Liver (tissue), 9 donors: Measurements from ENCODE around the gene SNX13. TPM values are rescaled to one million over a fixed set of nuclear protein-coding genes. Genes with fewer than 3 reads are reported as not detected.

Source experiments
- DNase-seq: peaks from one replicate; pipeline ENCODE4 v3.0.0-alpha.2; 2017; ENCODE audit warnings: low spot score
- H3K27ac ChIP-seq, 2 donors: one replicate each; pipeline ENCODE4 v1.7.0; 2013; ENCODE audit warnings: inconsistent platforms in 2 of 2, low read length in 2 of 2, control low read depth in 1 of 2, low read depth in 1 of 2, mild to moderate bottlenecking in 1 of 2
- H3K27me3 ChIP-seq, 4 donors: one replicate each; pipeline versions ENCODE4 v1.6.1 to v1.7.0; 2013; ENCODE audit warnings: low read length in 3 of 4, inconsistent platforms in 1 of 4, mild to moderate bottlenecking in 1 of 4, moderate library complexity in 1 of 4; ENCODE audit not compliant: control insufficient read depth in 4 of 4, insufficient read depth in 4 of 4
- H3K36me3 ChIP-seq, 4 donors: one replicate each; pipeline versions ENCODE4 v1.6.1 to v1.7.0; 2013; ENCODE audit warnings: low read length in 3 of 4, mild to moderate bottlenecking in 3 of 4, low read depth in 1 of 4, moderate library complexity in 1 of 4; ENCODE audit not compliant: control insufficient read depth in 4 of 4, insufficient read depth in 3 of 4
- H3K4me1 ChIP-seq, 4 donors: one replicate each; pipeline versions ENCODE4 v1.6.1 to v1.7.0; 2013; ENCODE audit warnings: low read length in 3 of 4, mild to moderate bottlenecking in 3 of 4, moderate library complexity in 1 of 4; ENCODE audit not compliant: control insufficient read depth in 4 of 4, insufficient read depth in 4 of 4
- H3K4me3 ChIP-seq, 3 donors: one replicate each; pipeline versions ENCODE4 v1.6.1 to v1.7.0; 2013; ENCODE audit warnings: low read length in 3 of 3, control low read depth in 1 of 3, low read depth in 1 of 3, mild to moderate bottlenecking in 1 of 3
- H3K9ac ChIP-seq, 2 donors: one replicate each; pipeline ENCODE4 v1.7.0; 2013; ENCODE audit warnings: low read length in 2 of 2, mild to moderate bottlenecking in 2 of 2, moderate library complexity in 2 of 2, control low read depth in 1 of 2, low read depth in 1 of 2
- H3K9me3 ChIP-seq, 4 donors: one replicate each; pipeline versions ENCODE4 v1.6.1 to v1.7.0; 2013; ENCODE audit warnings: low read length in 3 of 4; ENCODE audit not compliant: control insufficient read depth in 4 of 4
- EGR1 ChIP-seq, 2 donors: IDR thresholded peaks; 2 replicates each; pipeline ENCODE4 v1.6.1; 2016 to 2018; ENCODE audit warnings: antibody characterized with exemption in 2 of 2, low read depth in 2 of 2
- FOXA1 ChIP-seq: IDR thresholded peaks from 2 replicates; pipeline ENCODE4 v1.6.1; 2016; ENCODE audit warnings: antibody characterized with exemption
- FOXA2 ChIP-seq: IDR thresholded peaks from 2 replicates; pipeline ENCODE4 v1.6.1; 2016; ENCODE audit warnings: antibody characterized with exemption
- GABPA ChIP-seq, 2 donors: IDR thresholded peaks in 1 of 2; conservative IDR thresholded peaks in 1 of 2; 2 replicates each; pipeline ENCODE4 v1.6.1; 2016; ENCODE audit warnings: antibody characterized with exemption in 2 of 2, mild to moderate bottlenecking in 1 of 2, moderate library complexity in 1 of 2
- HNF4A ChIP-seq, 2 donors: conservative IDR thresholded peaks; 2 replicates each; pipeline ENCODE4 v1.6.1; 2016; ENCODE audit warnings: antibody characterized with exemption in 2 of 2, mild to moderate bottlenecking in 2 of 2
- HNF4G ChIP-seq: IDR thresholded peaks from 2 replicates; pipeline ENCODE4 v1.6.1; 2016; ENCODE audit warnings: antibody characterized with exemption
- JUND ChIP-seq, 2 donors: IDR thresholded peaks; 2 replicates each; pipeline ENCODE4 v1.6.1; 2016; ENCODE audit warnings: antibody characterized with exemption in 2 of 2
- NR2F2 ChIP-seq: IDR thresholded peaks from 2 replicates; pipeline ENCODE4 v1.6.1; 2016; ENCODE audit warnings: antibody characterized with exemption
- RAD21 ChIP-seq, 2 donors: IDR thresholded peaks; 2 replicates each; pipeline ENCODE4 v1.6.1; 2016; ENCODE audit warnings: antibody characterized with exemption in 2 of 2, mild to moderate bottlenecking in 2 of 2
- RXRA ChIP-seq, 2 donors: IDR thresholded peaks; 2 replicates each; pipeline ENCODE4 v1.6.1; 2017 to 2018; ENCODE audit warnings: antibody characterized with exemption in 2 of 2, mild to moderate bottlenecking in 1 of 2
- SP1 ChIP-seq: IDR thresholded peaks from 2 replicates; pipeline ENCODE4 v1.6.1; 2018; ENCODE audit warnings: antibody characterized with exemption, mild to moderate bottlenecking
- TAF1 ChIP-seq: conservative IDR thresholded peaks from 2 replicates; pipeline ENCODE4 v1.6.1; 2016; ENCODE audit warnings: antibody characterized with exemption, mild to moderate bottlenecking
- YY1 ChIP-seq: IDR thresholded peaks from 2 replicates; pipeline ENCODE4 v1.6.1; 2016; ENCODE audit warnings: antibody characterized with exemption, mild to moderate bottlenecking
- WGBS: extraction: QIAGEN DNeasy Blood & Tissue Kit; methylation state at CpG from one replicate; pipeline ENCODE4 v1.1.7; 2013; 5-methylcytosine and 5-hydroxymethylcytosine counted together
- polyA plus RNA-seq, 2 donors: library from polyadenylated mRNA; stranded (reverse) in 1 of 2; unstranded in 1 of 2; fragments of 200-250 nt in 1 of 2; fragments of >200 nt in 1 of 2; fragmentation: Nextera tagmentation in 1 of 2; extraction: Ambion mirVana in 1 of 2; gene quantifications; one replicate each; pipeline versions ENCODE4 v1.2.1 to v1.2.3, GENCODE V29; 2013 to 2015
- total RNA-seq, 2 donors: library from RNA; depleted of rRNA; stranded (reverse); fragments of >200 nt; gene quantifications; one replicate each; pipeline ENCODE4 v1.2.3, GENCODE V29; 2014
- TF ChIP-seq, protein P1 (sequence below): fragments of 150-350 bp; IDR thresholded peaks from 2 replicates; pipeline ENCODE4 v1.5.1; 2017; ENCODE audit warnings: improper control_type of control experiment, low read depth, low read length; ENCODE audit not compliant: missing input control
- TF ChIP-seq, protein P2 (sequence below): IDR thresholded peaks from 2 replicates; pipeline ENCODE4 v1.6.1; 2016; ENCODE audit warnings: antibody characterized with exemption
- TF ChIP-seq, protein P3 (sequence below): IDR thresholded peaks from 2 replicates; pipeline ENCODE4 v1.6.1; 2016; ENCODE audit warnings: antibody characterized with exemption, mild to moderate bottlenecking
- TF ChIP-seq, protein P4 (sequence below): IDR thresholded peaks from 2 replicates; pipeline ENCODE4 v1.6.1; 2016; ENCODE audit warnings: antibody characterized with exemption
- TF ChIP-seq, protein P5 (sequence below): IDR thresholded peaks from 2 replicates; pipeline ENCODE4 v1.6.1; 2016; ENCODE audit warnings: antibody characterized with exemption
- donor health status: healthy.
- donor health status: healthy.
- donor health status: healthy.
- donor health status: healthy.
- donor health status: healthy.

The SNX13 gene
- total and polyA plus RNA-seq, 4 donors = 5.4 to 28.1 (median 14.0) TPM

DNA sequence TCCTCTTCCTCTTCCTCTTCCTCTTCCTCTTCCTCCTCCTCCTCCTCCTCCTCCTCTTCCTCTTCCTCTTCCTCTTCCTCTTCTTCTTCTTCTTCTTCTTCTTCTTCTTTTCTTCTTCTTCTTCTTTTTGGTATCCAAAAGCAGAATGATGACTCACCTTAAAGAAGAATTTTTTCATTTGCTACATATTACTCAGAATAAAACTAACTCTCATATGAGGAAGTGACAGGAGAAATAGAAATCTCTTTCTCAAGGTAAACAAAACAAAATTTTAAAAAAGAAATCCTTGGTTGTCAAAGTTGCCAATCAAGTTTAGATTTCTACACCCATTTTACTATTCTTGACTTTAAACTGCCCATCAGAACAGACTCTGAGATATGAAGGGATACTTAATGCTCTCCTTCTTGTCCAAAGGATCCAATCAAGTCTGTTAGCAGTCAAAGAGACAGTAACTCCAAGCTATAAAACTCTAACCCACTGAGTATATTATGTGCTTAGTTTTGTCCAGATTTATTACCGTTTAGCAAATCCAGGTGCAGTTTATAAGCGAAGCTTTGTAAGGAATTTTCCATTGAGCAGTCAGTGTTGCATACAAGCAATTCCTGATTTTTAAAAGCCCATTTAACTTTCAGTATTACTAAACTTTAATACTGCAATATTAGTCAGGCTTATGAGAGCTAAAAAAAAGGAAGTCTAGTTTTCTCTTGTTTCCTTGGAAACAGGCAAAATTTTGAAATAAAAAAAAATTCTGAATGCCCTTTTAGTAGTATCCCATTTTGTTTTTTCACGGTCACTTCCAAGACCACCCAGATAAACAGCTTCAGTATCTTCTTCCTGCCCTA, 43.1 kb upstream of the SNX13 start:
- no peaks in the 10 kb centered on the region for H3K36me3 ChIP-seq
- TF ChIP-seq, protein P1, sequence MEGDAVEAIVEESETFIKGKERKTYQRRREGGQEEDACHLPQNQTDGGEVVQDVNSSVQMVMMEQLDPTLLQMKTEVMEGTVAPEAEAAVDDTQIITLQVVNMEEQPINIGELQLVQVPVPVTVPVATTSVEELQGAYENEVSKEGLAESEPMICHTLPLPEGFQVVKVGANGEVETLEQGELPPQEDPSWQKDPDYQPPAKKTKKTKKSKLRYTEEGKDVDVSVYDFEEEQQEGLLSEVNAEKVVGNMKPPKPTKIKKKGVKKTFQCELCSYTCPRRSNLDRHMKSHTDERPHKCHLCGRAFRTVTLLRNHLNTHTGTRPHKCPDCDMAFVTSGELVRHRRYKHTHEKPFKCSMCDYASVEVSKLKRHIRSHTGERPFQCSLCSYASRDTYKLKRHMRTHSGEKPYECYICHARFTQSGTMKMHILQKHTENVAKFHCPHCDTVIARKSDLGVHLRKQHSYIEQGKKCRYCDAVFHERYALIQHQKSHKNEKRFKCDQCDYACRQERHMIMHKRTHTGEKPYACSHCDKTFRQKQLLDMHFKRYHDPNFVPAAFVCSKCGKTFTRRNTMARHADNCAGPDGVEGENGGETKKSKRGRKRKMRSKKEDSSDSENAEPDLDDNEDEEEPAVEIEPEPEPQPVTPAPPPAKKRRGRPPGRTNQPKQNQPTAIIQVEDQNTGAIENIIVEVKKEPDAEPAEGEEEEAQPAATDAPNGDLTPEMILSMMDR = no peak
- TF ChIP-seq FOXA1 (no peak), RXRA (IDR thresholded peaks at IDR 0.05) (no peak), NR2F2 (no peak), JUND (IDR thresholded peaks at IDR 0.05) (no peak), YY1 (no peak), SP1 (no peak), HNF4A (conservative IDR thresholded peaks at IDR 0.05) (no peak), TAF1 (no peak), EGR1 (IDR thresholded peaks at IDR 0.05; ENCODE audit: low read depth in 2 of 2) (no peak), HNF4G (no peak), GABPA (IDR thresholded peaks at IDR 0.05 in 1 of 2, conservative IDR thresholded peaks at IDR 0.05 in 1 of 2) (no peak), FOXA2 (no peak), RAD21 (IDR thresholded peaks at IDR 0.05) (no peak)
- TF ChIP-seq, protein P2, sequence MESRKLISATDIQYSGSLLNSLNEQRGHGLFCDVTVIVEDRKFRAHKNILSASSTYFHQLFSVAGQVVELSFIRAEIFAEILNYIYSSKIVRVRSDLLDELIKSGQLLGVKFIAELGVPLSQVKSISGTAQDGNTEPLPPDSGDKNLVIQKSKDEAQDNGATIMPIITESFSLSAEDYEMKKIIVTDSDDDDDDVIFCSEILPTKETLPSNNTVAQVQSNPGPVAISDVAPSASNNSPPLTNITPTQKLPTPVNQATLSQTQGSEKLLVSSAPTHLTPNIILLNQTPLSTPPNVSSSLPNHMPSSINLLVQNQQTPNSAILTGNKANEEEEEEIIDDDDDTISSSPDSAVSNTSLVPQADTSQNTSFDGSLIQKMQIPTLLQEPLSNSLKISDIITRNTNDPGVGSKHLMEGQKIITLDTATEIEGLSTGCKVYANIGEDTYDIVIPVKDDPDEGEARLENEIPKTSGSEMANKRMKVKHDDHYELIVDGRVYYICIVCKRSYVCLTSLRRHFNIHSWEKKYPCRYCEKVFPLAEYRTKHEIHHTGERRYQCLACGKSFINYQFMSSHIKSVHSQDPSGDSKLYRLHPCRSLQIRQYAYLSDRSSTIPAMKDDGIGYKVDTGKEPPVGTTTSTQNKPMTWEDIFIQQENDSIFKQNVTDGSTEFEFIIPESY = no peak
- TF ChIP-seq, protein P3, sequence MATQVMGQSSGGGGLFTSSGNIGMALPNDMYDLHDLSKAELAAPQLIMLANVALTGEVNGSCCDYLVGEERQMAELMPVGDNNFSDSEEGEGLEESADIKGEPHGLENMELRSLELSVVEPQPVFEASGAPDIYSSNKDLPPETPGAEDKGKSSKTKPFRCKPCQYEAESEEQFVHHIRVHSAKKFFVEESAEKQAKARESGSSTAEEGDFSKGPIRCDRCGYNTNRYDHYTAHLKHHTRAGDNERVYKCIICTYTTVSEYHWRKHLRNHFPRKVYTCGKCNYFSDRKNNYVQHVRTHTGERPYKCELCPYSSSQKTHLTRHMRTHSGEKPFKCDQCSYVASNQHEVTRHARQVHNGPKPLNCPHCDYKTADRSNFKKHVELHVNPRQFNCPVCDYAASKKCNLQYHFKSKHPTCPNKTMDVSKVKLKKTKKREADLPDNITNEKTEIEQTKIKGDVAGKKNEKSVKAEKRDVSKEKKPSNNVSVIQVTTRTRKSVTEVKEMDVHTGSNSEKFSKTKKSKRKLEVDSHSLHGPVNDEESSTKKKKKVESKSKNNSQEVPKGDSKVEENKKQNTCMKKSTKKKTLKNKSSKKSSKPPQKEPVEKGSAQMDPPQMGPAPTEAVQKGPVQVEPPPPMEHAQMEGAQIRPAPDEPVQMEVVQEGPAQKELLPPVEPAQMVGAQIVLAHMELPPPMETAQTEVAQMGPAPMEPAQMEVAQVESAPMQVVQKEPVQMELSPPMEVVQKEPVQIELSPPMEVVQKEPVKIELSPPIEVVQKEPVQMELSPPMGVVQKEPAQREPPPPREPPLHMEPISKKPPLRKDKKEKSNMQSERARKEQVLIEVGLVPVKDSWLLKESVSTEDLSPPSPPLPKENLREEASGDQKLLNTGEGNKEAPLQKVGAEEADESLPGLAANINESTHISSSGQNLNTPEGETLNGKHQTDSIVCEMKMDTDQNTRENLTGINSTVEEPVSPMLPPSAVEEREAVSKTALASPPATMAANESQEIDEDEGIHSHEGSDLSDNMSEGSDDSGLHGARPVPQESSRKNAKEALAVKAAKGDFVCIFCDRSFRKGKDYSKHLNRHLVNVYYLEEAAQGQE = no peak
- TF ChIP-seq, protein P4, sequence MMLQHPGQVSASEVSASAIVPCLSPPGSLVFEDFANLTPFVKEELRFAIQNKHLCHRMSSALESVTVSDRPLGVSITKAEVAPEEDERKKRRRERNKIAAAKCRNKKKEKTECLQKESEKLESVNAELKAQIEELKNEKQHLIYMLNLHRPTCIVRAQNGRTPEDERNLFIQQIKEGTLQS = no peak
- TF ChIP-seq, protein P5, sequence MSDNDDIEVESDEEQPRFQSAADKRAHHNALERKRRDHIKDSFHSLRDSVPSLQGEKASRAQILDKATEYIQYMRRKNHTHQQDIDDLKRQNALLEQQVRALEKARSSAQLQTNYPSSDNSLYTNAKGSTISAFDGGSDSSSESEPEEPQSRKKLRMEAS = no peak
- no peaks in the 10 kb centered on the region for H3K4me1 ChIP-seq
- H3K4me3 ChIP-seq = no peak overlapping the region
- H3K27me3 ChIP-seq = no peaks in the 10 kb centered on the region
- H3K9ac ChIP-seq = no peak overlapping the region
- H3K27ac ChIP-seq = no peak overlapping the region
- no peaks in the 10 kb centered on the region for H3K9me3 ChIP-seq
- 69% methylated on average over 3 of the region's 3 CpGs for WGBS
- DNase-seq = no peak
